KMS-11 (cell line): ENCODE results near the gene CSK.

ENCODE experiments used
- H2AFZ ChIP-seq: fragments of 200-600 bp; sonication (generic); 2 replicates; pipeline ENCODE4 v1.6.1; 2016; ENCODE audit warnings: antibody characterized with exemption, mixed run types, low read depth
- H3K27ac ChIP-seq: fragments of 200-600 bp; sonication (generic); 2 replicates; pipeline ENCODE4 v1.6.1; 2016; ENCODE audit warnings: mild to moderate bottlenecking, mixed run types
- H3K27me3 ChIP-seq: fragments of 200-600 bp; sonication (generic); 2 replicates; pipeline ENCODE4 v1.6.1; 2017; ENCODE audit warnings: mild to moderate bottlenecking, low read depth, mixed run types, moderate library complexity; ENCODE audit not compliant: insufficient read depth
- H3K36me3 ChIP-seq: fragments of 200-600 bp; sonication (generic); 2 replicates; pipeline ENCODE4 v1.6.1; 2017; ENCODE audit warnings: mild to moderate bottlenecking, mixed run types; ENCODE audit not compliant: insufficient read depth
- H3K4me1 ChIP-seq: fragments of 200-600 bp; sonication (generic); 2 replicates; pipeline ENCODE4 v1.6.1; 2016; ENCODE audit warnings: mild to moderate bottlenecking, low read depth, mixed run types; ENCODE audit not compliant: poor library complexity, severe bottlenecking
- H3K4me2 ChIP-seq: fragments of 200-600 bp; sonication (generic); 2 replicates; pipeline ENCODE4 v1.7.0; 2016; ENCODE audit warnings: mild to moderate bottlenecking, mixed run types
- H3K4me3 ChIP-seq: fragments of 200-600 bp; sonication (generic); IDR thresholded peaks from 2 replicates; pipeline ENCODE4 v1.6.1; 2017; ENCODE audit warnings: low read depth, low read length, mixed read lengths; ENCODE audit not compliant: insufficient read depth
- H3K79me2 ChIP-seq: fragments of 200-600 bp; sonication (generic); 2 replicates; pipeline ENCODE4 v1.6.1; 2016; ENCODE audit warnings: low read depth, mixed run types; ENCODE audit not compliant: insufficient read depth
- H3K9ac ChIP-seq: fragments of 200-600 bp; sonication (generic); 2 replicates; pipeline ENCODE4 v1.6.1; 2016; ENCODE audit warnings: mild to moderate bottlenecking, mixed run types
- H4K20me1 ChIP-seq: fragments of 200-600 bp; sonication (generic); 2 replicates; pipeline ENCODE4 v1.6.1; 2016; ENCODE audit warnings: mild to moderate bottlenecking, mixed run types; ENCODE audit not compliant: insufficient read depth
- CTCF ChIP-seq: fragments of 200-600 bp; sonication (generic); conservative IDR thresholded peaks from 2 replicates; pipeline ENCODE4 v1.6.1; 2017; ENCODE audit warnings: low read depth, mild to moderate bottlenecking, antibody characterized with exemption, low read length, moderate library complexity, mixed read lengths

CSK gene

GRCh38 chr15:74804935-74805334 is 23.1 kb downstream of the CSK start:
- no peak overlapping the region for H3K4me3 ChIP-seq
- peaks cover 1% of the 10 kb centered on the region; the same call in 1 of the 2 replicates for H3K27me3 ChIP-seq
- no peaks in the 10 kb centered on the region for H4K20me1 ChIP-seq
- no peak overlapping the region for H3K4me2 ChIP-seq
- H3K79me2 ChIP-seq, result no peaks in the 10 kb centered on the region
- H2AFZ ChIP-seq, result no peak overlapping the region
- H3K36me3 ChIP-seq, result no peaks in the 10 kb centered on the region
- H3K27ac ChIP-seq, result no peak overlapping the region
- peaks cover 8% of the 10 kb centered on the region for H3K4me1 ChIP-seq
- TF ChIP-seq CTCF, result no peak
- H3K9ac ChIP-seq, result no peak overlapping the region

GRCh38 chr15:74807282-74807681 is 25.4 kb downstream of the CSK start:
- no peak overlapping the region for H2AFZ ChIP-seq
- no peaks in the 10 kb centered on the region for H4K20me1 ChIP-seq
- no peak overlapping the region for H3K4me3 ChIP-seq
- H3K79me2 ChIP-seq, result no peaks in the 10 kb centered on the region
- H3K4me1 ChIP-seq, result no peaks in the 10 kb centered on the region
- no peak overlapping the region for H3K27ac ChIP-seq
- no peak overlapping the region for H3K9ac ChIP-seq
- no peaks in the 10 kb centered on the region for H3K36me3 ChIP-seq
- H3K27me3 ChIP-seq, result peaks cover 14% of the 10 kb centered on the region; the same call in 1 of the 2 replicates
- TF ChIP-seq CTCF, result no peak
- H3K4me2 ChIP-seq, result no peak overlapping the region

- no peak overlapping the region for H3K4me3 ChIP-seq
- H3K27me3 ChIP-seq, result peaks cover 16% of the 10 kb centered on the region; the same call in 1 of the 2 replicates
- H3K4me2 ChIP-seq, result no peak overlapping the region
- no peak overlapping the region for H2AFZ ChIP-seq
- H3K9ac ChIP-seq, result no peak overlapping the region
- no peaks in the 10 kb centered on the region for H3K4me1 ChIP-seq
- H3K79me2 ChIP-seq, result no peaks in the 10 kb centered on the region
- no peak for TF ChIP-seq CTCF
- no peaks in the 10 kb centered on the region for H3K36me3 ChIP-seq
- H3K27ac ChIP-seq, result no peak overlapping the region
- no peaks in the 10 kb centered on the region for H4K20me1 ChIP-seq
Observed at GRCh38 chr15:74808078-74808839, 26.4 kb downstream of the CSK start.

- Histone ChIP-seq H3K4me2 (no peak overlapping the region), H4K20me1 (no peaks in the 10 kb centered on the region), H3K4me3 (no peak overlapping the region), H3K9ac (no peak overlapping the region), H3K4me1 (no peaks in the 10 kb centered on the region), H3K27me3 (peaks cover 16% of the 10 kb centered on the region; the same call in 1 of the 2 replicates), H2AFZ (no peak overlapping the region), H3K36me3 (no peaks in the 10 kb centered on the region), H3K27ac (no peak overlapping the region), H3K79me2 (no peaks in the 10 kb centered on the region)
- no peak for TF ChIP-seq CTCF
Observed at GRCh38 chr15:74808840-74809229, 27.0 kb downstream of the CSK start.
